GM12878 (cell line): Measurements from ENCODE around the gene MSI2.

Experiments used
- BACH1 ChIP-seq: fragments of 450-650 bp; IDR thresholded peaks from 2 replicates; pipeline ENCODE4 v1.6.1; 2017; ENCODE audit warnings: mild to moderate bottlenecking, borderline replicate concordance
- GABPA ChIP-seq: IDR thresholded peaks from 2 replicates; pipeline ENCODE4 v1.6.1; 2014; ENCODE audit warnings: antibody characterized with exemption, low read depth, mild to moderate bottlenecking, inconsistent platforms
- KDM1A ChIP-seq: fragments of 200-600 bp; sonication (generic); IDR thresholded peaks from 2 replicates; pipeline ENCODE4 v1.6.1; 2016; ENCODE audit warnings: borderline replicate concordance
- MXI1 ChIP-seq: fragments of 150-350 bp; IDR thresholded peaks from 2 replicates; pipeline ENCODE4 v1.6.1; 2011; ENCODE audit warnings: low read depth, mild to moderate bottlenecking, inconsistent platforms, low read length, improper control_type of control experiment
- NR2C2 ChIP-seq: IDR thresholded peaks from 2 replicates; pipeline ENCODE4 v1.6.1; 2011; ENCODE audit warnings: borderline replicate concordance, low read depth; ENCODE audit not compliant: control insufficient read depth, insufficient read length
- POLR2AphosphoS5 ChIP-seq: IDR thresholded peaks from 2 replicates; pipeline ENCODE4 v1.6.1; 2011; ENCODE audit warnings: mild to moderate bottlenecking, low read length, inconsistent platforms
- RFX5 ChIP-seq: IDR thresholded peaks from 2 replicates; pipeline ENCODE4 v1.6.1; 2011; ENCODE audit warnings: low read depth, low read length, improper control_type of control experiment
- SIX5 ChIP-seq: IDR thresholded peaks from 2 replicates; pipeline ENCODE4 v1.6.1; 2011; ENCODE audit warnings: mild to moderate bottlenecking, low read depth, low read length, moderate library complexity; ENCODE audit not compliant: severe bottlenecking
- TF ChIP-seq, protein P1 (sequence below): IDR thresholded peaks from 2 replicates; pipeline ENCODE4 v1.6.1; 2012; ENCODE audit warnings: low read depth, low read length, improper control_type of control experiment
- TF ChIP-seq, protein P2 (sequence below), 3 experiments: IDR thresholded peaks in 2 of 3; conservative IDR thresholded peaks in 1 of 3; 2 replicates each; pipeline ENCODE4 v1.5.1; 2011; ENCODE audit warnings: low read depth in 3 of 3, low read length in 3 of 3, mild to moderate bottlenecking in 3 of 3, control low read depth in 2 of 3, moderate library complexity in 2 of 3, inconsistent platforms in 1 of 3, mixed read lengths in 1 of 3; ENCODE audit not compliant: control insufficient read depth in 2 of 3, insufficient read depth in 1 of 3; ENCODE audit errors: extremely low read depth in 1 of 3
- TF ChIP-seq, protein P3 (sequence below): fragments of 450-650 bp; IDR thresholded peaks from 2 replicates; pipeline ENCODE4 v1.6.1; 2017; ENCODE audit warnings: mild to moderate bottlenecking
- TF ChIP-seq, protein P4 (sequence below): IDR thresholded peaks from 2 replicates; pipeline ENCODE4 v1.6.1; 2012; ENCODE audit warnings: mild to moderate bottlenecking, low read depth, low read length

DNA sequence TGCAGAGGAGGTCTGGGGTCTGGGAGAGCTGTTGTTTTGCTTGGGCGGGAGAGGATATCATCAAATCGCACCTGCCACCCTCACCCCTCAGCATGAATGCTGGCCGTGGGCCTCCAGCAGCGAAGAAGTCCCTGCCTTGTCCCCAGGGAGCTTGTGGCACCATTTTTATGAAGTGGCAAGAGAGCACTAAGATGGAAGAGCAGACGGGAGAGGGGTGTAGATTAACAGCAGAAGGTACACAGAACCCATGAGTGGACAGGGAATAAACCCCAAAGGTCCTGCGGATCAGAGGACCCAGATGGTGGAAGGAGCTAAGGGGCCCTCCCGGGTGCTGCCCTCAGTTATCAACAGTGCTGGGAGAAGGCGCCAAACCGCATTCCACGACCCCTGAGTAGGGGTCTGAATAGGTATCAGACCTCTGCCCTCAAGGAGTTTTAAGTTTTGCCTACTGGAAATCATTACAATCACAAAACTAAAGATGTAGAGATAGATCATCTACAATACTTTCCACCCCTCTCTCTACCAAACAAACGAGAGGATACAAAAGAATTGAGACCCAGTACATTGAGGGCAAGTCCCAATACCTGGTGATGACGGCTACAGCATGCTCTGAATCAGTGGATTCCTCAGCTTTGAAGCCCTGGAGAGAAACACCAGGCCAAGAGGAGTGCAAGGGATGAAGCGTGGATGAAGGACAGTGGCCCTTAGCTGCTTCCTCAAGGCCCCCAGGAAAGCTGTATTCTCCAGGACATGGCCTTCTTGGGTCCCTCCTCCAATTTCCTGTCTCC, 428.6 kb downstream of the MSI2 start:
- TF ChIP-seq BACH1 (no peak), GABPA (no peak), NR2C2 (no peak), KDM1A (no peak), SIX5 (no peak), RFX5 (no peak), POLR2AphosphoS5 (no peak), MXI1 (no peak)
- TF ChIP-seq, protein P1, sequence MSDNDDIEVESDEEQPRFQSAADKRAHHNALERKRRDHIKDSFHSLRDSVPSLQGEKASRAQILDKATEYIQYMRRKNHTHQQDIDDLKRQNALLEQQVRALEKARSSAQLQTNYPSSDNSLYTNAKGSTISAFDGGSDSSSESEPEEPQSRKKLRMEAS, result no peak
- TF ChIP-seq, protein P2, sequence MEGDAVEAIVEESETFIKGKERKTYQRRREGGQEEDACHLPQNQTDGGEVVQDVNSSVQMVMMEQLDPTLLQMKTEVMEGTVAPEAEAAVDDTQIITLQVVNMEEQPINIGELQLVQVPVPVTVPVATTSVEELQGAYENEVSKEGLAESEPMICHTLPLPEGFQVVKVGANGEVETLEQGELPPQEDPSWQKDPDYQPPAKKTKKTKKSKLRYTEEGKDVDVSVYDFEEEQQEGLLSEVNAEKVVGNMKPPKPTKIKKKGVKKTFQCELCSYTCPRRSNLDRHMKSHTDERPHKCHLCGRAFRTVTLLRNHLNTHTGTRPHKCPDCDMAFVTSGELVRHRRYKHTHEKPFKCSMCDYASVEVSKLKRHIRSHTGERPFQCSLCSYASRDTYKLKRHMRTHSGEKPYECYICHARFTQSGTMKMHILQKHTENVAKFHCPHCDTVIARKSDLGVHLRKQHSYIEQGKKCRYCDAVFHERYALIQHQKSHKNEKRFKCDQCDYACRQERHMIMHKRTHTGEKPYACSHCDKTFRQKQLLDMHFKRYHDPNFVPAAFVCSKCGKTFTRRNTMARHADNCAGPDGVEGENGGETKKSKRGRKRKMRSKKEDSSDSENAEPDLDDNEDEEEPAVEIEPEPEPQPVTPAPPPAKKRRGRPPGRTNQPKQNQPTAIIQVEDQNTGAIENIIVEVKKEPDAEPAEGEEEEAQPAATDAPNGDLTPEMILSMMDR (IDR thresholded peaks at IDR 0.05 in 2 of 3, conservative IDR thresholded peaks at IDR 0.05 in 1 of 3; ENCODE audit: control insufficient read depth in 2 of 3, extremely low read depth in 1 of 3, insufficient read depth in 1 of 3, low read depth in 3 of 3, low read length in 3 of 3), result no peak
- TF ChIP-seq, protein P3, sequence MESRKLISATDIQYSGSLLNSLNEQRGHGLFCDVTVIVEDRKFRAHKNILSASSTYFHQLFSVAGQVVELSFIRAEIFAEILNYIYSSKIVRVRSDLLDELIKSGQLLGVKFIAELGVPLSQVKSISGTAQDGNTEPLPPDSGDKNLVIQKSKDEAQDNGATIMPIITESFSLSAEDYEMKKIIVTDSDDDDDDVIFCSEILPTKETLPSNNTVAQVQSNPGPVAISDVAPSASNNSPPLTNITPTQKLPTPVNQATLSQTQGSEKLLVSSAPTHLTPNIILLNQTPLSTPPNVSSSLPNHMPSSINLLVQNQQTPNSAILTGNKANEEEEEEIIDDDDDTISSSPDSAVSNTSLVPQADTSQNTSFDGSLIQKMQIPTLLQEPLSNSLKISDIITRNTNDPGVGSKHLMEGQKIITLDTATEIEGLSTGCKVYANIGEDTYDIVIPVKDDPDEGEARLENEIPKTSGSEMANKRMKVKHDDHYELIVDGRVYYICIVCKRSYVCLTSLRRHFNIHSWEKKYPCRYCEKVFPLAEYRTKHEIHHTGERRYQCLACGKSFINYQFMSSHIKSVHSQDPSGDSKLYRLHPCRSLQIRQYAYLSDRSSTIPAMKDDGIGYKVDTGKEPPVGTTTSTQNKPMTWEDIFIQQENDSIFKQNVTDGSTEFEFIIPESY, result no peak
- TF ChIP-seq, protein P4, sequence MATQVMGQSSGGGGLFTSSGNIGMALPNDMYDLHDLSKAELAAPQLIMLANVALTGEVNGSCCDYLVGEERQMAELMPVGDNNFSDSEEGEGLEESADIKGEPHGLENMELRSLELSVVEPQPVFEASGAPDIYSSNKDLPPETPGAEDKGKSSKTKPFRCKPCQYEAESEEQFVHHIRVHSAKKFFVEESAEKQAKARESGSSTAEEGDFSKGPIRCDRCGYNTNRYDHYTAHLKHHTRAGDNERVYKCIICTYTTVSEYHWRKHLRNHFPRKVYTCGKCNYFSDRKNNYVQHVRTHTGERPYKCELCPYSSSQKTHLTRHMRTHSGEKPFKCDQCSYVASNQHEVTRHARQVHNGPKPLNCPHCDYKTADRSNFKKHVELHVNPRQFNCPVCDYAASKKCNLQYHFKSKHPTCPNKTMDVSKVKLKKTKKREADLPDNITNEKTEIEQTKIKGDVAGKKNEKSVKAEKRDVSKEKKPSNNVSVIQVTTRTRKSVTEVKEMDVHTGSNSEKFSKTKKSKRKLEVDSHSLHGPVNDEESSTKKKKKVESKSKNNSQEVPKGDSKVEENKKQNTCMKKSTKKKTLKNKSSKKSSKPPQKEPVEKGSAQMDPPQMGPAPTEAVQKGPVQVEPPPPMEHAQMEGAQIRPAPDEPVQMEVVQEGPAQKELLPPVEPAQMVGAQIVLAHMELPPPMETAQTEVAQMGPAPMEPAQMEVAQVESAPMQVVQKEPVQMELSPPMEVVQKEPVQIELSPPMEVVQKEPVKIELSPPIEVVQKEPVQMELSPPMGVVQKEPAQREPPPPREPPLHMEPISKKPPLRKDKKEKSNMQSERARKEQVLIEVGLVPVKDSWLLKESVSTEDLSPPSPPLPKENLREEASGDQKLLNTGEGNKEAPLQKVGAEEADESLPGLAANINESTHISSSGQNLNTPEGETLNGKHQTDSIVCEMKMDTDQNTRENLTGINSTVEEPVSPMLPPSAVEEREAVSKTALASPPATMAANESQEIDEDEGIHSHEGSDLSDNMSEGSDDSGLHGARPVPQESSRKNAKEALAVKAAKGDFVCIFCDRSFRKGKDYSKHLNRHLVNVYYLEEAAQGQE, result no peak
